BLaER1 treated with 17β-estradiol and CSF1 and Interleukin-3, amounts not matched to agents 10 nM and 100 nM (cell line): ENCODE data around the gene NAPA.
"Not testable (repeated sequence)": the region's sequence is repeated elsewhere in the genome, so short reads cannot be mapped to it uniquely, and the experiment has no call there.

ENCODE experiments used
- H3K27ac ChIP-seq, 11 experiments: shearing (Covaris generic); formaldehyde crosslinking; 2 replicates each; pipeline ENCODE4 v1.8.1; 2022
- H3K27me3 ChIP-seq, 11 experiments: shearing (Covaris generic); formaldehyde crosslinking; 2 replicates each; pipeline ENCODE4 v1.8.1; 2022
- H3K36me3 ChIP-seq, 11 experiments: shearing (Covaris generic); formaldehyde crosslinking; 2 replicates each; pipeline ENCODE4 v1.8.1; 2022
- H3K4me1 ChIP-seq, 10 experiments: shearing (Covaris generic); formaldehyde crosslinking; 2 replicates each; pipeline ENCODE4 v1.8.1; 2022
- H3K4me2 ChIP-seq, 11 experiments: shearing (Covaris generic); formaldehyde crosslinking; 2 replicates each; pipeline ENCODE4 v1.8.1; 2022
- H3K4me3 ChIP-seq, 10 experiments: shearing (Covaris generic); formaldehyde crosslinking; 2 replicates each; pipeline ENCODE4 v1.8.1; 2022
- H3K9ac ChIP-seq, 11 experiments: shearing (Covaris generic); formaldehyde crosslinking; 2 replicates each; pipeline ENCODE4 v1.8.1; 2022
- H3K9me3 ChIP-seq, 11 experiments: shearing (Covaris generic); formaldehyde crosslinking; replicated peaks in 1 of 11; 2 replicates each; pipeline ENCODE4 v1.8.1; 2022
- H4K20me1 ChIP-seq, 11 experiments: shearing (Covaris generic); formaldehyde crosslinking; 2 replicates each; pipeline ENCODE4 v1.8.1; 2022
- Cebpa-rat ChIP-seq, 11 experiments: shearing (Covaris generic); IDR thresholded peaks; 2 replicates each; pipeline ENCODE4 v1.8.1; 2022

The NAPA gene

DNA sequence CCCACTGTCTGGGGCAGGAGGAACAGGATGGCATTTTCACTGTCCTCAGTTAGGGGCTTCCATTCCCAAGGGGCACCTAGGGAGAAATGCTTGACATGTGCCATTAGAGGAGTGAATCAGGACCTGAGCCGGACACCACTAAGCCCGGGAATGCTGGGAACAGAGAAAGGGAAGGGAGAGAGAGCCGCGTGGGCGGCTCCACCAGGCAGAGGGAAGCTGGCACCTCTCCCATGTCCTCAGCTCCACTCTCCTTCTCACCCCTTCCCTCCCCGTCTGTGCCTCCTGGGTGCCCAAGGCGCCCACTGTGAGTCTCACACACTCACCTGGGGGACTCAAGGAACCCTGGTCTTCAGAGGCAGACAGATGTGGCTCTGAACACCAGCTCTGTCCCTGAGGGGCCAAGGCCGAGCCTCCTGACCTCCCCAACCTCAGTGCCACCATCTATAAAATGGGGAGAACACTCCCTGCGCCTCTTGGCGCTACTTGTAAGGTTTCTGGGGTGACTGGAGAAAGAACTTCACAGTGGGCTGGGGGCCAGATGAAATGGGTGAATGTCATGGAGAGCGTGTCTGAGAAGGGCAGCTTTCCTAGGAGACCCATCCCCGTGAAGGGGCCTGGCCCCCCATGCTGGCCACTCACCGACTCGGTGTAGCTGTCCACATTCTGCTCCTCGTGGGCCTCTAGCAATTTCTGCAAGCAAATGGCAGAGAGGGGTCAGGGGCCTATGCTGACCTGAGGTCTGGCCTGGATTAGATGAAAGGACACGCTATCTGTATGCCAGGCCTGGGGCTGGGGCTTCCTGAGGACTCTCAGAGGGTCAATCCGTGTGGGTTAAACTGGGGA is 25.6 kb downstream of the NAPA start:
- H3K4me1 ChIP-seq = peaks cover 29 to 65% (median 49%) of the 10 kb centered on the region in 10 experiments
- H3K36me3 ChIP-seq = peaks cover 13 to 65% (median 49%) of the 10 kb centered on the region in 11 experiments
- H3K9me3 ChIP-seq = no peaks in the 10 kb centered on the region
- H3K27ac ChIP-seq = no peak overlapping the region
- no peak overlapping the region for H3K4me3 ChIP-seq
- no peaks in the 10 kb centered on the region for H3K27me3 ChIP-seq
- no peak for TF ChIP-seq Cebpa-rat (IDR thresholded peaks at IDR 0.05)
- H3K9ac ChIP-seq = no peak overlapping the region
- H3K4me2 ChIP-seq = no peak overlapping the region
- peaks cover 0 to 46% (median 25%) of the 10 kb centered on the region in 11 experiments; a peak in 15 of 22 replicates for H4K20me1 ChIP-seq

GRCh38 chr19:47487551-47488515 is 27.0 kb downstream of the NAPA start:
- Histone ChIP-seq H3K36me3 (peaks cover 13 to 51% (median 37%) of the 10 kb centered on the region in 11 experiments), H3K27ac (peak overlapping the region in 8 of 11 experiments; percentile 15 to 66 (median 32); a peak in 10 of 22 replicates), H3K9ac (peak overlapping the region in 9 of 11 experiments; percentile 14 to 58 (median 41); a peak in 14 of 22 replicates), H3K4me3 (peak overlapping the region in 2 of 10 experiments; percentile 8 to 24; a peak in 2 of 20 replicates), H3K4me2 (peak overlapping the region; percentile 41 to 92 (median 82)), H3K27me3 (no peaks in the 10 kb centered on the region), H3K9me3 (no peaks in the 10 kb centered on the region), H4K20me1 (peaks cover 0 to 32% (median 13%) of the 10 kb centered on the region in 11 experiments; a peak in 11 of 22 replicates), H3K4me1 (peaks cover 35 to 63% (median 49%) of the 10 kb centered on the region in 10 experiments)
- TF ChIP-seq Cebpa-rat (IDR thresholded peaks at IDR 0.05) = no peak

GRCh38 chr19:47486900-47487299 is 28.0 kb downstream of the NAPA start:
- Histone ChIP-seq H3K9ac (peak overlapping the region in 9 of 11 experiments; percentile 5 to 58 (median 41); a peak in 16 of 22 replicates), H3K9me3 (no peaks in the 10 kb centered on the region), H3K36me3 (peaks cover 13 to 41% (median 28%) of the 10 kb centered on the region in 11 experiments), H3K4me3 (peak overlapping the region in 3 of 10 experiments; percentile 8 to 24 (median 15); a peak in 2 of 20 replicates), H3K27me3 (no peaks in the 10 kb centered on the region), H3K4me1 (peaks cover 35 to 57% (median 49%) of the 10 kb centered on the region in 10 experiments), H3K27ac (peak overlapping the region in 8 of 11 experiments; percentile 15 to 66 (median 32); a peak in 12 of 22 replicates), H4K20me1 (peaks cover 0 to 22% (median 10%) of the 10 kb centered on the region in 11 experiments; a peak in 8 of 22 replicates), H3K4me2 (peak overlapping the region; percentile 41 to 92 (median 82))
- TF ChIP-seq Cebpa-rat (IDR thresholded peaks at IDR 0.05) = no peak

DNA sequence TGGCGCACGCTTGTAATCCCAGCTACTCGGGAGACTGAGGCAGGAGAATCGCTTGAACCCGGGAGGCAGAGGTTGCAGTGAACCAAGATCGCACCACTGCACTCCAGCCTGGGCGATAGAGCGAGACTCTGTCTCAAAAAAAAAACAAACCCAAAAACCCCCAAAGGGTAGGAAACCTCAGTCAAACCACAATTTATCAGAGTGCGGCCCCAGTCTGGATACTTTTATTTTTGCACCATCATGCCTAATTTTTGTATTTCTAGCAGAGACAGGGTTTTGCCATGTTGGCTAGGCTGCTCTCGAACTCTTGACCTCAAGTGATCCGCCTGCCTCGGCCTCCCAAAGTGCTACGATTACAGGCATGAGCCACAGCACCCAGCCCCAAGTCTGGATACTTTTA is 28.6 kb downstream of the NAPA start:
- H3K4me3 ChIP-seq = peak overlapping the region in 1 of 10 experiments; percentile 8; a peak in 1 of 20 replicates
- H3K4me2 ChIP-seq = peak overlapping the region in 10 of 11 experiments; percentile 41 to 92 (median 84); a peak in 19 of 22 replicates
- H3K4me1 ChIP-seq = peaks cover 35 to 57% (median 49%) of the 10 kb centered on the region in 10 experiments
- peak overlapping the region in 6 of 11 experiments; percentile 14 to 58 (median 45); a peak in 5 of 22 replicates for H3K9ac ChIP-seq
- not testable (repeated sequence) for H3K27me3 ChIP-seq, H3K9me3 ChIP-seq
- H3K27ac ChIP-seq = peak overlapping the region in 5 of 11 experiments; percentile 2 to 66 (median 44); a peak in 6 of 22 replicates
- peaks cover 0 to 17% (median 5%) of the 10 kb centered on the region in 11 experiments; a peak in 8 of 22 replicates for H4K20me1 ChIP-seq
- H3K36me3 ChIP-seq = peaks cover 12 to 35% (median 21%) of the 10 kb centered on the region in 11 experiments

DNA sequence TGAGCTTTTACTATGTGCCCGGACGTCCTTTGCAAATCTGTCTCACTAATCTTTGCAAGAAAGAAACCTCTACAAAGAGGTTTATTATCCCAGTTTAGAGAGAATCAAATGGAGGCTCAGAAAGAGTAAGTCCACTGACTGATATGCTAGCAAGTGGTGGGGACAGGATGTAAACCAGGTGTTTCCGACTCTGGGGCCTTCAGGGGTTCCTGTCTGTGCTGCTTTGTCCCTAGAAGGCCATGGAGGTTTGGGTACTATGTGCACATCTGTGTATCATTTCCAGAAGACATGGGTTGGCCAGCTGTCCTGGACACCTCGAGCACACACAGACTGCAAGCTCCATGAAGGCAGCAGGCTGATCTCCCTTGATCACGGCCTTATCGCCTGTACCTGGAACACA is 29.7 kb downstream of the NAPA start:
- H3K36me3 ChIP-seq = peaks cover 8 to 24% (median 12%) of the 10 kb centered on the region in 11 experiments; a peak in 21 of 22 replicates
- H3K27me3 ChIP-seq = no peaks in the 10 kb centered on the region
- H3K4me2 ChIP-seq = peak overlapping the region; percentile 75 to 92 (median 88)
- peak overlapping the region in 9 of 11 experiments; percentile 90 to 96 (median 93); a peak in 15 of 22 replicates for H3K9ac ChIP-seq
- peaks cover 0 to 17% (median 0%) of the 10 kb centered on the region in 11 experiments; a peak in 6 of 22 replicates for H4K20me1 ChIP-seq
- H3K4me3 ChIP-seq = peak overlapping the region in 6 of 10 experiments; percentile 60 to 73 (median 68); a peak in 10 of 20 replicates
- H3K4me1 ChIP-seq = peaks cover 35 to 57% (median 49%) of the 10 kb centered on the region in 10 experiments
- no peaks in the 10 kb centered on the region for H3K9me3 ChIP-seq
- no peak for TF ChIP-seq Cebpa-rat (IDR thresholded peaks at IDR 0.05)
- peak overlapping the region in 7 of 11 experiments; percentile 89 to 96 (median 93); a peak in 10 of 22 replicates for H3K27ac ChIP-seq

- H3K4me3 ChIP-seq = peak within 1 kb of the TSS; percentile 60 to 79 (median 68)
- H3K4me2 ChIP-seq = peak within 1 kb of the TSS; percentile 75 to 92 (median 88)
- peak within 1 kb of the TSS; percentile 89 to 97 (median 93) for H3K9ac ChIP-seq
- no peaks in the 10 kb centered on the region for H3K27me3 ChIP-seq
- H3K27ac ChIP-seq = peak within 1 kb of the TSS; percentile 89 to 96 (median 93)
- H3K4me1 ChIP-seq = peaks cover 35 to 52% (median 48%) of the 10 kb centered on the region in 10 experiments
- TF ChIP-seq Cebpa-rat (IDR thresholded peaks at IDR 0.05) = no peak
- peaks cover 0 to 13% (median 0%) of the 10 kb centered on the region in 11 experiments; a peak in 4 of 22 replicates for H4K20me1 ChIP-seq
- H3K9me3 ChIP-seq = no peaks in the 10 kb centered on the region
- H3K36me3 ChIP-seq = peaks cover 0 to 13% (median under 1%) of the 10 kb centered on the region in 11 experiments; a peak in 11 of 22 replicates
Observed at GRCh38 chr19:47483800-47484690, 30.8 kb downstream of the NAPA start, which contains the start of gene KPTN. TSS of gene KPTN (minus strand) at chr19:47484219. CDS start at chr19:47484160, 59 bp downstream.

DNA sequence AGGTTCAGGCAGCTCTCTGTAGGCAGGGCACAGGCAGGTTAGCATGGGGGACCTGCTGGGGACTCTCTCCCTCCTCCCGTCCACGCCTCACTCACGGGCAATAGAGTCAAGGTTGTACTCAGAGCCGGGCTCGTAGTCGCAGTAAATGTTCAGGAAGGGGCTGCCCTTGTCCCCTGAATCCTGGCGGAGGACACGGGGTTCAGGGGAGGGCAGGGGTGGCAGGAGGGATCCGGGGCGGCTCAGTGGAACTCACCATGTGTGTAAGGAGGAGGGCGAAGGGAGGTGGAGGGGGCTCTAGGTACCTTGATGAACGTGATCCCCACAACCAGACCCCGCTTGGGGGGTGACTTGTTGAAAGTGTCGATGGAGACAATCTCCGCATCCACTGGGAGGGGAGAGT is 31.7 kb downstream of the NAPA start:
- peak overlapping the region; percentile 60 to 79 (median 68); a peak in 13 of 20 replicates for H3K4me3 ChIP-seq
- no peaks in the 10 kb centered on the region for H3K27me3 ChIP-seq
- H4K20me1 ChIP-seq = peaks cover 0 to 10% (median 0%) of the 10 kb centered on the region in 11 experiments; a peak in 4 of 22 replicates
- TF ChIP-seq Cebpa-rat (IDR thresholded peaks at IDR 0.05) = no peak
- H3K36me3 ChIP-seq = peaks cover 0 to 7% (median 0%) of the 10 kb centered on the region in 11 experiments; a peak in 6 of 22 replicates
- peak overlapping the region in 2 of 11 experiments; percentile 92 to 95; a peak in 2 of 22 replicates for H3K27ac ChIP-seq
- peak overlapping the region; percentile 64 to 92 (median 86) for H3K4me2 ChIP-seq
- H3K9me3 ChIP-seq = no peaks in the 10 kb centered on the region
- peaks cover 35 to 48% (median 45%) of the 10 kb centered on the region in 10 experiments for H3K4me1 ChIP-seq
- peak overlapping the region in 6 of 11 experiments; percentile 89 to 97 (median 92); a peak in 4 of 22 replicates for H3K9ac ChIP-seq
